Caco-2 (cell line): ENCODE results near the gene OTOG. TPM values are rescaled to one million over a fixed set of nuclear protein-coding genes. Genes with fewer than 3 reads are reported as not detected.

Experiments used
- BruUV-seq: library from RNA; stranded (reverse); fragments of 400-500 nt; replicated peaks from 2 replicates; lab custom pipeline; 2021; lab: Mats Ljungman, UMichigan
- CTCF ChIA-PET: fragments of 300-600 bp; sonication (Branson Sonifier 250); formaldehyde crosslinking; loops from one replicate; lab custom pipeline; 2022; ENCODE audit warnings: antibody characterized with exemption; lab: Charles Lee
- POLR2A ChIA-PET: fragments of 300-600 bp; sonication (Branson Sonifier 250); formaldehyde crosslinking; loops from one replicate; lab custom pipeline; 2022; ENCODE audit warnings: antibody characterized with exemption; lab: Charles Lee
- DNase-seq, 2 experiments: peaks; one replicate each; pipeline versions ENCODE4 v3.0.0 to v3.0.0-alpha.2; 2020 to 2022
- H3K27me3 ChIP-seq: replicated peaks from 2 replicates; pipeline ENCODE4 v1.6.0; 2011; ENCODE audit warnings: low read length; ENCODE audit not compliant: control insufficient read depth, insufficient read depth
- H3K36me3 ChIP-seq: 2 replicates; pipeline ENCODE4 v1.5.1; 2011; ENCODE audit warnings: low read length; ENCODE audit not compliant: control insufficient read depth, insufficient read depth
- H3K4me1 ChIP-seq: fragments of 250-450 bp; sonication (Bioruptor Pico); 2 replicates; pipeline ENCODE4 v1.5.1; 2020; ENCODE audit warnings: mild to moderate bottlenecking
- H3K4me3 ChIP-seq: 2 replicates; pipeline ENCODE4 v1.5.1; 2011; ENCODE audit warnings: low read depth, mild to moderate bottlenecking, control low read depth, low read length
- H3K9me3 ChIP-seq: fragments of 250-450 bp; sonication (Bioruptor Pico); 2 replicates; pipeline ENCODE4 v1.5.1; 2020; ENCODE audit warnings: mild to moderate bottlenecking, moderate library complexity
- H3K27ac Mint-ChIP-seq: one replicate; pipeline ENCODE4 v1.8.0; 2022; ENCODE audit warnings: mixed read lengths; ENCODE audit not compliant: unreplicated experiment
- H3K27me3 Mint-ChIP-seq: one replicate; pipeline ENCODE4 v1.8.0; 2022; ENCODE audit warnings: mixed read lengths; ENCODE audit not compliant: insufficient read depth, unreplicated experiment
- H3K36me3 Mint-ChIP-seq: one replicate; pipeline ENCODE4 v1.8.0; 2022; ENCODE audit warnings: mild to moderate bottlenecking, mixed read lengths; ENCODE audit not compliant: insufficient read depth, unreplicated experiment
- H3K4me1 Mint-ChIP-seq: one replicate; pipeline ENCODE4 v1.8.0; 2022; ENCODE audit warnings: low read depth, mixed read lengths; ENCODE audit not compliant: unreplicated experiment
- H3K4me3 Mint-ChIP-seq: one replicate; pipeline ENCODE4 v1.8.0; 2022; ENCODE audit warnings: mild to moderate bottlenecking, moderate library complexity, mixed read lengths; ENCODE audit not compliant: unreplicated experiment
- H3K9me3 Mint-ChIP-seq: one replicate; pipeline ENCODE4 v1.8.0; 2022; ENCODE audit warnings: mixed read lengths; ENCODE audit not compliant: unreplicated experiment
- CTCF ChIP-seq, 2 experiments: fragments of 200-600 bp in 1 of 2; IDR thresholded peaks; 1 replicate in 1 of 2; 2 replicates in 1 of 2; pipeline versions ENCODE4 v1.5.1 to v1.8.0; 2011 to 2022; ENCODE audit warnings: antibody characterized with exemption in 1 of 2, control low read depth in 1 of 2, inconsistent platforms in 1 of 2, low read depth in 1 of 2, low read length in 1 of 2, mild to moderate bottlenecking in 1 of 2, moderate library complexity in 1 of 2; ENCODE audit not compliant: insufficient read depth in 1 of 2, severe bottlenecking in 1 of 2, unreplicated experiment in 1 of 2
- intact Hi-C: fragments of 100-400 bp; cut with micrococcal nuclease; formaldehyde crosslinking; loops from one replicate; pipeline ENCODE4 v1.10.0; 2022; ENCODE audit not compliant: unreplicated experiment
- total RNA-seq: library from RNA; stranded (reverse); gene quantifications from 2 replicates; pipeline ENCODE4 v1.2.3, GENCODE V29; 2022

Gene OTOG
- total RNA-seq, 1 experiment from 2014 or later: 0.95 TPM

DNA sequence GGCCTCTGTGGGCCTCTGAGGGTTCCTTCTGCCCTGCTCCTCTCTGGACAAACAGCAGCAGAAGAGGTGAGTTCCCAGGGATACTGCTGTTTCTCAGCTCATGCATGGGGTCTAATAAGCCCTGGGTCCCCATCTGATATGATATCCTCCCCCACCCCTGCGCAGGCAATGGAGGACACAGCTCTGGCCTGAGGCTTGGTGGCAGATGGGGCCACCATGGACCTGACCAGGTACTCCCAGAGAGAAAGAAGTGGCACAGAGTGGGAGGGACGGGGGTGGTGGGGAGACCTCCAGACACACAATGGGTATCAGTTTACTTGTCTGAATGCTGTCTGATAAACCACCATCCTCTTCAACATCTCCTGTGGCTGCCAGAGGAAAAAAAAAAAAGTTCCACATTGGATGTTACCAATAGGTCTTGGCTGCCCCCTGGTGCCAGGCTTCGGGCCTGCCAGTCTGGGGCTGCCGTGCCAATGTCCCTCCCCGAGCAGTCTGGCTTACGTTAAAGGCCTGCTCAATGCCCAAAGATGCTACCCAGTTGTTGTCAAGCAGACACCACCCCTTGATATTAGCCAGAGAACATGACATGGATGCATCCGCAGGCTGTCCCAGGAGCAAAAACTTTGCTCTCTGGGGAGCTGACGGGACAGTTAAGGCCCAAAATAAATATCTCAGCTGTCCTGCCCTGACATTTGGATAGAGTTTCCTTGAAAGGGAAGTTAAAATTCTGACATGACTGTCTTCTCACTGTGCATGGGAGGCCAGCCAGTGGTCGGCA is 42.5 kb upstream of the OTOG start:
- H3K9me3 Mint-ChIP-seq: no peaks in the 10 kb centered on the region
- H3K27me3 Mint-ChIP-seq: no peaks in the 10 kb centered on the region
- H3K27me3 ChIP-seq: no peaks in the 10 kb centered on the region

GRCh38 chr11:17505146-17505545 is 41.9 kb upstream of the OTOG start:
- H3K4me3 ChIP-seq: no peak overlapping the region
- no peaks in the 10 kb centered on the region for H3K27me3 Mint-ChIP-seq
- H3K9me3 Mint-ChIP-seq: no peaks in the 10 kb centered on the region
- ChIA-PET CTCF (interaction anchor here (0.8 to 1.1 kb wide), 3 partner anchors 32 to 122 kb away, joined by 3 to 4 read pairs (median 3); partner anchors contain the start of gene KCNJ11), POLR2A (no interaction called here)
- H3K4me1 Mint-ChIP-seq: no peaks in the 10 kb centered on the region
- no peaks in the 10 kb centered on the region for H3K4me1 ChIP-seq
- no peaks in the 10 kb centered on the region for H3K36me3 ChIP-seq
- H3K9me3 ChIP-seq: no peaks in the 10 kb centered on the region
- H3K36me3 Mint-ChIP-seq: peaks cover 81% of the 10 kb centered on the region
- no peak overlapping the region for H3K27ac Mint-ChIP-seq
- intact Hi-C loops: no loop called here
- BruUV-seq: no TSS peak
- H3K27me3 ChIP-seq: no peaks in the 10 kb centered on the region
- no peak overlapping the region for H3K4me3 Mint-ChIP-seq
- no peak for TF ChIP-seq CTCF (IDR thresholded peaks at IDR 0.05; ENCODE audit: insufficient read depth in 1 of 2, low read depth in 1 of 2, low read length in 1 of 2, severe bottlenecking in 1 of 2, unreplicated experiment in 1 of 2)
- DNase-seq: no peak

More for the DNA sequence above, 42.5 kb upstream of the OTOG start:
- ChIA-PET POLR2A (no interaction called here), CTCF (interaction anchor here (0.6 to 1.1 kb wide), 5 partner anchors 8 to 121 kb away, joined by 3 to 4 read pairs (median 3); partner anchors contain the start of gene KCNJ11)
- intact Hi-C loops: loop anchor here (1.0 kb wide), 1 partner anchor 120 kb away; no protein-coding TSS in a partner anchor
- DNase-seq: peak in 1 of 2 experiments; percentile 81
- H3K4me3 Mint-ChIP-seq: no peak overlapping the region
- peaks cover 81% of the 10 kb centered on the region for H3K36me3 Mint-ChIP-seq
- H3K4me3 ChIP-seq: no peak overlapping the region
- H3K36me3 ChIP-seq: no peaks in the 10 kb centered on the region
- no peaks in the 10 kb centered on the region for H3K4me1 ChIP-seq
- H3K4me1 Mint-ChIP-seq: no peaks in the 10 kb centered on the region
- no peaks in the 10 kb centered on the region for H3K9me3 ChIP-seq
- BruUV-seq: no TSS peak
- peak; percentile 61 to 73 for TF ChIP-seq CTCF (IDR thresholded peaks at IDR 0.05; ENCODE audit: insufficient read depth in 1 of 2, low read depth in 1 of 2, low read length in 1 of 2, severe bottlenecking in 1 of 2, unreplicated experiment in 1 of 2)
- no peak overlapping the region for H3K27ac Mint-ChIP-seq

- no peak overlapping the region for H3K4me3 ChIP-seq
- POLR2A ChIA-PET: no interaction called here
- no peaks in the 10 kb centered on the region for H3K27me3 ChIP-seq
- no TSS peak for BruUV-seq
- no peaks in the 10 kb centered on the region; the same call in 1 of the 2 replicates for H3K36me3 ChIP-seq
- intact Hi-C loops: no loop called here
- no peak for TF ChIP-seq CTCF (IDR thresholded peaks at IDR 0.05; ENCODE audit: insufficient read depth in 1 of 2, low read depth in 1 of 2, low read length in 1 of 2, severe bottlenecking in 1 of 2, unreplicated experiment in 1 of 2)
- H3K9me3 Mint-ChIP-seq: no peaks in the 10 kb centered on the region
- H3K9me3 ChIP-seq: no peaks in the 10 kb centered on the region
- no peaks in the 10 kb centered on the region for H3K4me1 ChIP-seq
- H3K4me1 Mint-ChIP-seq: no peaks in the 10 kb centered on the region
- no peaks in the 10 kb centered on the region for H3K27me3 Mint-ChIP-seq
- no peak overlapping the region for H3K27ac Mint-ChIP-seq
- CTCF ChIA-PET: interaction anchor here (0.9 to 1.0 kb wide), 2 partner anchors 27 to 122 kb away, joined by 3 read pairs; no protein-coding TSS in a partner anchor
- H3K36me3 Mint-ChIP-seq: peaks cover 77% of the 10 kb centered on the region
- no peak overlapping the region for H3K4me3 Mint-ChIP-seq
- no peak for DNase-seq
These were observed 40.7 kb upstream of the OTOG start for GRCh38 chr11:17506314-17506713.
